Measurements from ENCODE around the gene ATP11A. TPM values are rescaled to one million over a fixed set of nuclear protein-coding genes. Genes with fewer than 3 reads are reported as not detected.

Gene ATP11A
- polyA plus RNA-seq, 3 donors = 38.4 to 87.7 (median 43.9) TPM

DNA sequence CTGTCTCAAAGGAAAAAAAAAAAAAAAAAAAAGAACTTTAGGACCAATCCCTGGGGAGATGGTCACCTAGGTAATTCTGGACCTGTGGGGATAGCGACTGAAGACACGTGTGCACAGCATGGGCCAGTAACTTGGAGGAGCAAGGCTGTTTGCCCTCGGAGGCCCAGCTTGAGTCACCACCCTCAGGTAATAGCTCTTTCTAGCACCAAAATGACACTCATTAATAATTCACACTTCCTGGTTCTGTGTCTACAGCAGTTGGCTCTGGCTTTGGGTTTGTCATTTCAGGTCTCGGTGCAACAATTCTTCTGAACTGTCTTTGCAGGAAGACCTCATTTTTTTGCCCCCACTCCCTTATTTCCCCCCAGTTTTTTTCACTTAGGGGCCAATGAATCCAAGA, 3.9 kb upstream of the ATP11A start:
- DNase-seq (ENCODE audit: extremely low read depth in 1 of 11, low read depth in 9 of 11, low spot score in 4 of 11) = no peak

DNA sequence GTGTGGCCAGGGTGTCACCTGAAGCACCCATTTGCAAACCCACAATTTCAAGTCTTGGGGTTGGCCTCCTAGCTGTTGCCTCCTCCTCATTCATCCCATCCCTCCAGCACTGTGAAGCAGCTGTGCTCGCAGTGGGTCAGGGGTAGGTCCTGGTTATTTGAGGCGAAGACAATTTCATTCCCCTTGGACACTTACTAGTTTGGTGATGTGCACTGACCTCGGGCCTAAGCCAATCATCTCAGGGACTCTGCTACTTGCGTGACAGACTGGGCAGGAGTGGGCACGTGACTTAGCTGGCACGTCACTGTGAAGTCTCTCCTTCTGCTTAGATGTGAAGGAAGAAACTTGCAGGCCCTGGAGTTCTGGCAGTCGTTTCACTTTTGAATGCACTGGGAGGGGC, 3.5 kb upstream of the ATP11A start:
- DNase-seq (ENCODE audit: extremely low read depth in 1 of 11, low read depth in 9 of 11, low spot score in 4 of 11) = no peak

GRCh38 chr13:112686987-112687386, 2.9 kb upstream of the ATP11A start:
- no peak for DNase-seq (ENCODE audit: extremely low read depth in 1 of 11, low read depth in 9 of 11, low spot score in 4 of 11)

DNA sequence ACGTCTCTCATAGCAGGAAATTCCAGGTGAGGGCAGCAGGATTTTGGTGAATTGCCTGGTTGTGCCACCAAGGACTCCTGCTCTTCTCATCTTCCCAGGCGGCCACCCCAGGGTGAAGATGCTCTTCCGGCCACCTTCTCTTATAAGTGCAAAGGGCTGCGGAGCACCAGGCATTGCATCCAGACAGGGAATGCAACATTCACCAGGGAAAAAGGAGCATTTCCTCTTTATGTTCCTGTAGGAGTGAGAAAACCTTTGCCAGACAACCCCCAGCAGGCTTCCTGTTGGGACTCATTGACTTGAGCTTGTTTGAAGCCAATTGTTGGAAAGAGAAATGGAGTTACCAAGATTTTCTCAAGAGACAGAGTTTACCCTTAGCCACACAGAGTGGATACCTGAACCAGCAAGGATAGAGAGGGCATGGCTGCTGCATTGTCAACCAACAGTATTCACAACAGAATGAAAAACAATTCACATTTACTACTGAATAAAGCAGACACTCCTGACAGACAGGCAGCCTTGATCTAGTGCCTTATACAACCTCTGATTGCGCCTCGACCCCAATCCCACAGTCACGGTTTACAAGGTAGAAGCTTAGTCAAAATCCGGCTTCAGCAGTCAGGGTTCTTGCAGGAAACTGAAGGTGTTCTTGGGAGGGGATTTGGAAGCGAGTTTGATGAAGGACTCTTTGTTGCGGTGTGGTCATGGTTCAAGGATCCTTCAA, 1.8 kb upstream of the ATP11A start:
- no peak for DNase-seq (ENCODE audit: extremely low read depth in 1 of 11, low read depth in 9 of 11, low spot score in 4 of 11)

- DNase-seq (ENCODE audit: extremely low read depth in 1 of 11, low read depth in 9 of 11, low spot score in 4 of 11) = no peak
Measured at GRCh38 chr13:112688560-112689302, 1.1 kb upstream of the ATP11A start.

GRCh38 chr13:112690283-112690929, 568 bp downstream of the ATP11A start:
- no peak for DNase-seq (ENCODE audit: extremely low read depth in 1 of 11, low read depth in 9 of 11, low spot score in 4 of 11)

DNA sequence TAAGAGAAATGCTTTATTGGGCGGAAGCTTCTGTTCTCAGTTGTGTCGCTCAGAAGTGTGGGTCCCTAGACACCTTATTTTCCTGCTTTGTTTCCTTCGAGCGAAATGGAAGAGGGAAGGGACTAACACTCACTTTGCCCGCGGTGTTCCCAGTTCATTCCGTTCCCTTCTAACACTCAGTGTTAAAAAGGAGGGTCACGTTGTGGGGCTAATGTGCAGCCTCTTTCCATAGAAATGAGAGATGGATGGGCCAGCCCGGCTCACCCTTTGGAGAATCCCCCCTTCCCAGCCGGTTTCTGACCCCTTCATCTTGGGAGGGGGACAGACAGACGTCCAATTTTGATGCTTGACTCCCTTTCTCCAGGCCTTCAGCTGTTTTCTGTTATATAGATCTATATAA, 2.3 kb downstream of the ATP11A start:
- no peak for DNase-seq (ENCODE audit: extremely low read depth in 1 of 11, low read depth in 9 of 11, low spot score in 4 of 11)

DNA sequence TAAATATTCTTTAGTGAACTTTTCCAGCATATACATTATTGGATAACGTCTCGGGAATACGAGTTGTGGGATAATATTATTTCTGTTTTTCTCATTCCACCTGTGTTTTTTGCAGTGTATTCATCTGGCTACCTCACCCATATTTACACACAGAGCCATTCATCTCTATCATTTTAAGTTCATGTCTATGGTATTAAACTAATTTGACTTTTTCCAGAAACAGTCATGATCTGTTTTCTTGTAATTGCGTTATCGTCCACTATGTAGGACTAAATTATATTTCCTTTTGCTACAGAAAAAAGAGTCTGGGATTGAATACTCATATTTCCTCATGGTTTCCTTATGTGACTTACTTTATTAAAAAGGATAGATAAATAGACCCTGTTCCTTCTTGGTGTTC, 2.7 kb downstream of the ATP11A start:
- no peak for DNase-seq (ENCODE audit: extremely low read depth in 1 of 11, low read depth in 9 of 11, low spot score in 4 of 11)

DNA sequence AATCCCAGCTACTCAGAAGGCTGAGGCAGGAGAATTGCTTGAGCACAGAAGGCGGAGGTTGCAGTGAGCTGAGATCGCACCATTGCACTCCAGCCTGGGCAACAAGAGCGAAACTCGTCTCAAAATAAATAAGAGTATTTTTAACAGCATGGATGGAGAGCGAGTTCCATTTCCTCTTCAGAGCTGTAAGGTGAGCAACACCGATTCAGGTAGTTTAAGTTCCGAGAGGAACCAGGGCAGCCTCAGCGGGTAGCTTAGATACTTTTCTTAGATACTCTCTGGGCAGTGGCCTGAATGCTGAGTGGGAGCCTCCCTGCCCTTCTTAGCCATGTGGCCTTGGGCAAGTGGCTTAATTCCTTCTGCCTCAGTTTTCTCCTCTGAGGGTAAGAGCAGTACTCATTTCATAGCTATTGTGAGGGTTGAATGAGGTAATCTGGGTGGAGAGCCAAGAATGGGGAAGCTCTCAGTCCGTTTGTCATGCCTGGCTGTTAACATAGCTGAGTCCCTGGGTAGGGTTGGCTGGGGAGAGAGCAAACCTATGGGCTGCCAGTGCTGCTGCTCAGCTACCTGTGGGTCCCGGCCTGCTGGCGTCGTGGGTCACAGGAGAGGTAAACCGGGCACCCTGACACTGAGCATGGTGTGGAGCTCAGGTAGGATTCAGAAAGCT, 4.1 kb downstream of the ATP11A start:
- no peak for DNase-seq (ENCODE audit: extremely low read depth in 1 of 11, low read depth in 9 of 11, low spot score in 4 of 11)

DNA sequence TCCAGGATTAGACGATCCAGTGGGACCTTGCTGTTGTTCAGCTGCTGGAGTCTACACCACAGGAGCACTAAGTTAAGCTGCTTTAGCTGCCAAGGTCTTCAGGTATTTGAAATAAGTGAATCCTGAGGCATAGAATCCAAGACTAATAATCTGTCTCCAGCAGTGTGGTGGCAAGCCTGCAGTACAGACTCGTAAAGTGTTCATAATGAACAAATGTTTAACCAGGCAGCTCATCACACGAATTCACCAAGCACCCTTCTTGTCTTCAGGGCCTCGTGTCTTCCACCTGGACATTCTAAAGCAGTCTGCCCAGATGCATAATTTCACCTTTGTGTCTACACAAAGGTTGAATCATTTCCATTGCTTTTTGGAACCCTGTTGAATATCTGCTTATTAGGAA, 5.3 kb downstream of the ATP11A start:
- no peak for DNase-seq (ENCODE audit: extremely low read depth in 1 of 11, low read depth in 9 of 11, low spot score in 4 of 11)

DNA sequence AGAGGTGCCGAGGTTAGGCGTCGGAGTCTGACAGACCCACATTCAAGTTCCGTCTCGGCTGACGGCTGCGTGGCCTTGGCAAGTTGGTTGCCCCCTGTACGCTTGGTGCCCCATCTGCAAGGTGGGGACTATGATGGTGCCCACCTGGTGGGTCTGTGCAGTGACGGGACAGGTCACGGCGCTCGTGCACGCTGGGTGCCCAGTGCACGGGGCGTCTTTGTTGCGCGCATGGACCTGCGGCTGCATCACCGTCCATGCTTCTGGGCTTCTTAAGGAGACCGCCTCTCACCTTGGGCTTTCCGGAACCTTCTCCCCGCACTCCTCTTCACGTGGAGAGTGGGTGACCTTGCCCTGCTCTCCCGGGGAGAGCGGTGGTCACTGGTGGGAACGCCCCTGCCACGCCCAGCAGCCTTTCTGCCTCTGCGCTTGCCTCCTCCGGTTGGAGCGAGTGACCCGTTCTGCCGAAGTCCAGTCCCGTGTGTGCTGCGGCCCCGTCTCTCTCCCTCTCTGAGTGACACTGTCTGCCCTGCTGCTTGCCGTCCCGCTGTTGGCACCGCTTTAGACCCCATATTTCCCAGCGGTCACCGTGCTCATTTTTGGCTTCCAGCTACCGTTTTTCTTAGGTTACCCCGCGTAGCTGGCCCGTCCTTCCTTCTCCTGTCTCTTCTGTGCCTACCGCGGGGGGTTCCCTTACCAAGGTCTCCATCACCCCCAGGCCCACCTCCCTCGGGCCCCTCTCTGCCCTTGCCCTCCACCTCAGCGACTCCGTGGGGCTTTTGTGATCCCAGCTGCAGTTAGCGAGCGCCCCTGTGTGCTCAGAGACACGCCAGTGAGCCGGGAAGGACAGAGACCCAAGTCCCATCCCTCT, 6.4 kb downstream of the ATP11A start:
- DNase-seq (ENCODE audit: extremely low read depth in 1 of 11, low read depth in 9 of 11, low spot score in 4 of 11) = no peak

GRCh38 chr13:112696869-112697465, 7.1 kb downstream of the ATP11A start:
- DNase-seq (ENCODE audit: extremely low read depth in 1 of 11, low read depth in 9 of 11, low spot score in 4 of 11) = no peak

DNA sequence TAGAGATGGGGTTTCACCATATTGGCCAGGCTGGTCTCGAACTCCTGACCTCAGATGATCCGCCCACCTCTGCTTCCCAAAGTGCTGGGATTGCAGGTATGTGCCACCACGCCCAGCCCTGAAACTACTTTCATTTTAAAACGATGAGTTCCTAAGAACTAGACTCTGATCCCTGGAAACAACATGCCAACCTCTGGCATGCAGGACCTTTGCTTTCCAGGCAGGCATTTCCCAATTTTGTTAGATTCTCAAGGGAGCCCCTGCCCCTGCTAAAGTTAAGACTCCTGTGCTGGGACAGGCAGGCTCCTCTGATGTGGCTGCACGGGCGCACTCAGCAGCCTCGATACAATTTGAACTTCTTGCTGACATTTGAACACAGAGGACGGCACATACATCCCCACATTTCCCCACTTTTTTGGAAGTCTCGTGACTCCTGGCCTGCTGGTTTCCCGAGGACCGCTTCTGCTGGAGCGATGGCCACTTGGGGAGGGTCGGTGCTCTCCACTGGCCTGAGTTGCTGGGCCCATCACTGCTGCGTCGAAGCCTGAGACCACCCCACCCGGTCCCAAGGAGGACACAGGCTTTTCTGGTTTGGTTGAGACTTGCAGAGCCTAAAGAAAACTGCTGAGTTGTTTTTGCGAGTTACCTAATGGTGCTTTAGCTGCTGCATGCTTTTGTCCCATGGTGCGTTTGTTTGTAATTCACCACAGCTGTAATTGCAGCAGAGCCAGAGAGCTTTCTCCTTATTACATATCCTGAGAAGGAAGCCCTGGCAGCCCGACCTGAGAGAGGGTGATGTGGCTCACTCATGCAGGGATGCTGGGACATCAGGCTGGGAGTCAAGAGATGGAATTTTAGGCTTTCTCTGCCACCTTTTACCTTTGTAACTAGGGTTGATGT, 8.2 kb downstream of the ATP11A start:
- DNase-seq (ENCODE audit: extremely low read depth in 1 of 11, low read depth in 9 of 11, low spot score in 4 of 11) = no peak

DNA sequence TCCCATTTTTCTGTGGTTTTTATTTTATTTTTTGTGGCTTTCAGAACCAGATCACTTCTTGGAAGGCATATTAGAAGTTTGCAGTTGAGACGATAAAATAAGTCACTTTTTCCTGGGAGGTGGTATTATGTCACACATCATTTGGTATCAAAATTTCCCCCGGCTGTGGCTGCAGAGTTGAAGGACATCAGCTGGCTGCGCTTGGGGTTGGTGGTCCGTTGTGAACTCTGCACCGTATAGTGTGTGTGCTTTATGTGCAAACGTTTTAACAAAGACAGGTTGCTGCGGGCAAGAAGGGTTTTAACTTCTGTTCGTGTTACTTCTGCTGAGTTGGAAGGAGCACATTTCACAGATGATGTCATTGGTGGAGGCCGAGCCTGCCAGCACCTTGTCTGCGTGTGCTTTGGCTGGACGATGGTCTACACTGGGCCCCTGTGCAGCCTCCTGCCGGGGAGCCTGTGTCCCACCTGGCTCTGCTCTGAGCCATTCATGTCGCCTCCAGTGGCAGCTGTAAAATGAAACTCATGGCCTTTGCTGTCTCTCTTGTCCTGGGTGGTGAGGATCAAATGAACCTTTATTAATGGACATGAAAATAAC, 9.6 kb downstream of the ATP11A start:
- no peak for DNase-seq (ENCODE audit: extremely low read depth in 1 of 11, low read depth in 9 of 11, low spot score in 4 of 11)

GRCh38 chr13:112700291-112701060, 10.6 kb downstream of the ATP11A start:
- no peak for DNase-seq (ENCODE audit: extremely low read depth in 1 of 11, low read depth in 9 of 11, low spot score in 4 of 11)

DNA sequence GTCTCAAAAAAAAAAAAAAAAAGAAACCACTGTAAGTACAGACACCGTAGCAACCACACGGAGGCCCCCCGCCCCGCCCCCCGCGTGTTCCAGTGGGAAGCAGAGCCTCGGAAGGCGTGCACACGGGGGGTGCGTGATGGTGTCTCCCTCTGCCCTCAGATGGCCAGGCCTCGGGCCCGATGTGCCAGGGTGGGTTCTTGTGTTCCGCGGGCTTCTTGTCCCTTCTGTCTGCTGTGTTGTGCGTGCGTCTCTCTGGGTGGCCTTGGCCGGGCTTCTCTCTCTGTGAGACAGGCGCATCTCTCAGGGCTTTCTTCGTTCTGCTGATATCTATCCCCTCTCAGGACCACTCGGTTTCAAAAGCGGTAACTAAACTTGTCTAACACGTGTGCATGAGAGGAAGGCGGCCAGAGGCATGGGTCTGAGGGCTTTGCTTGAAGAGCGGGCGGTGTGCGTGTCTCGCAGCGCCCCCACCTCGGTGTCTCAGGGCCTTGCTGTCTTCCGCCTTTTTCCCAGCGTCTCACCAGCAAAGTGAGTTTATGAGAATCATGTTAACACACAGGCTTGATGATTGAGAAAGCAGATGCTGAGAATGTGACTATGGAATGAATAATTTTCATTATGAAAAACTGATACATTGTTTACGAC, 12.6 kb downstream of the ATP11A start:
- DNase-seq (ENCODE audit: extremely low read depth in 1 of 11, low read depth in 9 of 11, low spot score in 4 of 11) = no peak

Measured in renal cortex interstitium (tissue), 11 donors.